GM18499 (cell line): ENCODE data around the gene INPP5A.

Experiments used
- ATAC-seq: cut with Tn5 transposase; IDR thresholded peaks from one replicate; pipeline ENCODE4 v1.9.1; 2021; ENCODE audit warnings: moderate number of reproducible peaks; ENCODE audit not compliant: insufficient read depth, unreplicated experiment

The INPP5A gene

GRCh38 chr10:132652936-132653590 lies 115.5 kb downstream of the INPP5A start:
- ATAC-seq: no peak

GRCh38 chr10:132653721-132654120 lies 116.1 kb downstream of the INPP5A start:
- ATAC-seq: no peak

DNA sequence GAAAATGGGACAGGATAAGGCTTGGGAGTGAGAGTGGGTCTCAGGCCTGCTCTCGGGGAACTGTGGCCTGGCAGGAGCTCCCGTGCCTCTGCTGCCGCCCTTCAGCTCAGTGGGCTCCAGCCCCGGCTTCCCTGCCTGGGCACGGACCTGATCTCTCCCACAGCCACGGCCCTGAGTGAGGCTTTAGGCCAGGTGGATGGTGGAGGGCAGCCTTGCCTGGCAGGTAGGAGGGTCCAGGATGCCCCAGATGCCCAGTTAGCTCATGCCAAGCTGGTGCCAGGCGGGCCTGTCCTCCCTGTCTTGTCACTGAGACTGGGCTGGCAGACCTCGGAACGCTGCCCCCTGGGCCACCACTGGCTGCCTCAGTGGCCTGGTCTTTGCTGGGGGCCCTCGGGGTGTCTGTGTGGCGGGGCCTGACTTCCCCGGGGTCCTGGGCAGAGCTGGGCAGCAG lies 116.6 kb downstream of the INPP5A start:
- ATAC-seq: no peak

DNA sequence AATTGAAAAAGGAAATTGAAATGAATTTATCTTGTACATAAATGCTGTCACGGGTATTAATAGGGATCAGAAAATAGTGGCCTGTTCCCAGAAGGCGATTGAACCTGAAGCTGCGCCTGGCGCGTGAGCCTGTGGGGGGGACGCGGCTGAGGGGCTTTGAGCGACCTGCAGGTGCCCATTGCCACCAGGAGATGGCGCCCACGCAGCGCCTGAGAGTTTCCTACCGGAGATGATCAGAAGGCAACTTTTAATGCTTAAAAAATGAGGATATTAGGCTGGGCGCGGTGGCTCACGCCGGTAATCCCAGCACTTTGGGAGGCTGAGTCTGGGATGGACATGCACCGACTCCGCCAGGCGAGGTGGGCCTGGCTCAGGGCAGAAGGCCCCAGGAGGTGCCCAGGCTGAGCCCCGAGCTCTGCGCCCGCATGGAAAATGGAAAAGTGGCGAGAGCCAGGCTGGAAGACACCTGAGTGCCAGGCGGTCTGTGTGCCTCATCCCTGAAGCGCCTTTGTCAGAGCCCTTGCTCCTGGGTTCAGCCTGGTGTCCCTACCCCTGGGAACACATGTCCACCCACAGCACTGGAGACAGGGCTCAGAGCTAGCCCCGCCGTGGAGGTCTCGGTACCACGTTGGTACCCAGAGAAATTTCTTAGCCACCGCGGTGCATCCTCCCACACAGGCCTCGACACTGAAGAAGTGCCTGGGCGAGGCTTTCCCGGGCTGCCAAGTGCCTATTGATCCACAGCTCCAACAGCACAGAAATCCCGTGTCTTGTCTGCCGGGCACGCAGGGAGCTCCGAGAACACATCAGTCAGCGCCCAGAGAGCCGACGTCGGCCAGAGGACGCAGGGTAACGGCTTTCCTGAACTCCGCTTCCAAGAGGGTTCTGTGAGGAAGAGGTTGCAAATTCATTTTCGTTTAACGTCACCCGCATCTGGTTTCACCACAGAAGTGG lies 117.4 kb downstream of the INPP5A start:
- ATAC-seq: no peak

- no peak for ATAC-seq
Measured at GRCh38 chr10:132655735-132656134, 118.1 kb downstream of the INPP5A start.

DNA sequence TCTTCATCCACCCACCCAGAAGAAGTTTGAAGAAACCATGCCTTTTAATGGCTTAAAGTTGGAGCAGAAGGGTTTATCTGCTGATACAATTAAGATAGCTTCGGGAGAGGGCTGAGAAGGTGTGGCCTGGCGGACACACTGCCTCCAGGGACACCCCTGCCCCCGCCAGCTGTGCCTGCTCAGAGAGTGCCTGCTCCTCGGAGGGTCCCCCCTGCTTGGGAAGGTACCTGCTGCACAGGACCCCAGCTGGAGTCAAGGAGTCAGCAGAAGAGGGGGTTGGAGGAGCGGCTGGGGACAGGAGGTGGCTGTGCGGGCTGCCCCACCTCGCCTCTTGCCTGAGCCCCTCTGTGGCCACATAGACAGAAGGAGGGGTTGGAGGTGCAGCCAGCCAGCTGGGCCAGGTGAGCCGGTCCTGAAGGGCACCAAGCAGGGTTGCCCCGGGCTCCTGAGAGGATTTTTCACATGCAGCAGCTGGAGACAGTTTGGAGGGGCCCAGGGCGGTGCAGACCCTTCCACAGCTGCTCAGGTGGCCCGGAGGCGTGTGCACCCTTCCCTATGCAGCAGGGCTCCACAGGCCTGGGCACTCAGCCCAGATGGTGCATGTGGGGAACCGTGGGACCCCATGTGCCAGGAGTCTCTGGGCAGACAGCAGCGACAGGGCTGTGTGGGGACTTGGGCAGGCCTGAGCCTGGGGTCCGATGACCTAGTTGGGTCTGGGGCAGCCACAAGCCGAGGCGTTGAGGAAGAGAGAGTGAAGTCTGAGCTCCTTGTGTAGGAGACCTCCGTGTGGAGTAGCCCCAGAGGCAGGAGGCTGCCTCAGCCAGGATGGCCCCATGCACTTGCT lies 118.9 kb downstream of the INPP5A start:
- ATAC-seq: no peak

DNA sequence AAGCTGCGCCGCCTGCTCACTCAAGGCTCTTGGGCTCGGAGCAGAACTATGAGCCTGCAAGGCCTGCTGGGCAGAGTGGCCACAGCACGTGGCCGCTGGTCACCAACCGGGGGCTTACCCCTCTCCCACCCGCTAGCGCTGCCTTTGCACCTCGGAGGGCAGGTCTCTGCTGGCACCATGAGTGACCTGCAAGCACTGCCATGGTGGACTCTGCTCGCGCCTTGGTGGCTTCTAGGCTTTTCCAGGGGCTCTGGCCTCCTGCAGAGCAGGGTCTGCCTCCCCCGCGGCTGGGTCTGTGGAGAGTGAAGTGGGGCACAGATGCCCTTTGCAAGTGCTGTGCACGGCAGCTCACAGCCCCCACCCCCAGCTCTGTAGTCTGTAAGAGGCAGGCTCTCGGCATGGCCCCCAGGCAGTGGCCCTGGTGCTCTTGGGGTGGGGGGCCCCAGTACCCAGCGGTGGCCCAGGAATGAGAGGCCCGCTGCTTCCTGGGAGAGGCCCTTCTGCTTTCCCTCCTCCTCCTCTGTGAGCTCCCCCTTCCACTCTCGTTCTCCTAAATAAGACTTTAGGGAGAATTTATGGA lies 119.6 kb downstream of the INPP5A start:
- no peak for ATAC-seq

GRCh38 chr10:132657748-132658147 lies 120.2 kb downstream of the INPP5A start:
- ATAC-seq: no peak

GRCh38 chr10:132658546-132659205 lies 121.1 kb downstream of the INPP5A start:
- ATAC-seq: no peak

- no peak for ATAC-seq
Measured at GRCh38 chr10:132659206-132660091, 121.9 kb downstream of the INPP5A start.

GRCh38 chr10:132660385-132660784 lies 122.8 kb downstream of the INPP5A start:
- no peak for ATAC-seq

DNA sequence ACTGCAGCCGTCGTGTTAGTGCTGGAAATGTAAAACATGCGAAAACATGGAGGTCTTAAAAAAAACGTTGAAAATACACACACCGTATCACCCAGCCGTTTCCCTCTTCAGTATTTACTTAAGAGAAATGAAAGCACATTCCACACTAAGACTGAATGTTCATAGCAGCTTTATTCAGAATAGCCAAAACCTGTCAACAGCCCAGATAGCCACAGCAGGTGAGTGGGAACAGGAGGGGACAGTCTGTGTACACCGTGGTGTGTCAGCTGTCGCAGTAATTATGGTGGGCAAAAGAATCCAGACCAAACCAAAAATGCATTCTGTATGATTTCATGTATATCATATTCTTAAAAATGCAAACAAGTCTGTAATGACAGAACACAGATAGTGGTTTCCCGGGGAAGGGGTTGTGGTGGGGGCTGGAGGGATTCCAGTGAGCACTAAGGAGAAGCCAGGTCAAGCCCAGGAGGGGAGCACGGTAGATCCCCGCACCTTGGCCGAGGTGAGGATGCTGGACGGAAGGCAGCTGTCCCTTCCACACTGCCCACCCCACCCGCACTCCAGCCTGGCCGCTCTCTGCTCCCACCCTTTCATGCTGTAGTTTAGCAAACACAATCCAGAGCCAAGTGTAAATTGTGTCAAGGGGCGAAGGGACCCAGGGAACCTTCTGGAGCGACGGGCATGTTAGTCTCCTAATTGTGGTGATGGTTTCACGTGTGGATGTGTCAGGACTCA lies 124.8 kb downstream of the INPP5A start:
- no peak for ATAC-seq

DNA sequence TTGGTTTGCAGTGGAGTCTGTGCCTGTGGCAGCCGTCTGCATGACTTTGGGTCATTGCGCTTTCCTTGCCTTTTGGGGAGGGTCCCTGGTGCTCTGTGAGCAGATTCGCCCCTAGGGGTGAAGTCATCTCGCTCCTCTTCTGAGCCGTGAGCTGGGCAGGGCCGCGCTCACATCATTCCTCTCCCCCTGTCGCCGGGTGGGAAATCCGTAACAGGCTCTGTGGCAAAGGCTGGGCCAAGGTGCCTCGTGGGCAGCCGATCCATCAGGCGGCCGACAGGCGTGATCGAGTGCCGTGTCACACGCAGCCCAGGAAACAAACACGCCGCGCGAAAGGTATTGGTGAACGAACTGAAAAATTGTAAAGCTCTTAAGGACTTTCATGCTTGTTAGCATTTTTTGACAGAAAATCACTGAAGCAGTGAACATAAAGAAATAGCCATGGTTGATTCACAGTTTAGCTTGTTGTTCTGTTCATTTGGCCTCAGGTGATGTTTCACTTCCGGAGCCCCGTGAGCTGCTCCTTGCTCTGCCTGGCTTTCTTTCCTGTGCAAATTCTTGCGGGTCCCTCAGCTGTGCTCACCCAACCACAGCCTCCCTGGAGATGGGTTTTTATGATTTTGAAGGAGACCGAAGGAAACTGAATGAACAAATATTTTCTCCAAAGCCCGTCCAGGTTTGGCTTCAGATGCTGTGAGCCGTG lies 126.2 kb downstream of the INPP5A start:
- ATAC-seq: no peak

DNA sequence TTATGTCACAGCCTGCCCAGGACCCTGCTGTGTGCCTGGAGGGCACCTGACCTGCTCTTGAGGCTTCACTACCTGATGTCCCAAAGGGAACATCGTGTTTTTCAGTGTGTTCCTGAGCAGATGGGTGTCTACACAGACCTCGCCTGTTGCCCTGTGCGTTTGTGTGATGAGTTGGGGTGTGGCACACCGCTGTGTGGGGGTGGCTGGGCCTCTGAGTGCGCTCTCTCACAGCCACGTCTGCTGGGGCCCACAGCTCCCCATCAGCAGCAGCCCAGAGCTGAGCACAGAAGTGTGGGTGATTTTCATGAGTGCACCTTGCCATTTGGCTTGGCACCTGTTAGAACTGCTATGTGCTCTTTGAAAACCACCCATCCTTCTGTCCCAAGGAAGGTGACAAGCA lies 126.8 kb downstream of the INPP5A start:
- ATAC-seq: no peak

- ATAC-seq: no peak
Measured at GRCh38 chr10:132664883-132665282, 127.3 kb downstream of the INPP5A start.

DNA sequence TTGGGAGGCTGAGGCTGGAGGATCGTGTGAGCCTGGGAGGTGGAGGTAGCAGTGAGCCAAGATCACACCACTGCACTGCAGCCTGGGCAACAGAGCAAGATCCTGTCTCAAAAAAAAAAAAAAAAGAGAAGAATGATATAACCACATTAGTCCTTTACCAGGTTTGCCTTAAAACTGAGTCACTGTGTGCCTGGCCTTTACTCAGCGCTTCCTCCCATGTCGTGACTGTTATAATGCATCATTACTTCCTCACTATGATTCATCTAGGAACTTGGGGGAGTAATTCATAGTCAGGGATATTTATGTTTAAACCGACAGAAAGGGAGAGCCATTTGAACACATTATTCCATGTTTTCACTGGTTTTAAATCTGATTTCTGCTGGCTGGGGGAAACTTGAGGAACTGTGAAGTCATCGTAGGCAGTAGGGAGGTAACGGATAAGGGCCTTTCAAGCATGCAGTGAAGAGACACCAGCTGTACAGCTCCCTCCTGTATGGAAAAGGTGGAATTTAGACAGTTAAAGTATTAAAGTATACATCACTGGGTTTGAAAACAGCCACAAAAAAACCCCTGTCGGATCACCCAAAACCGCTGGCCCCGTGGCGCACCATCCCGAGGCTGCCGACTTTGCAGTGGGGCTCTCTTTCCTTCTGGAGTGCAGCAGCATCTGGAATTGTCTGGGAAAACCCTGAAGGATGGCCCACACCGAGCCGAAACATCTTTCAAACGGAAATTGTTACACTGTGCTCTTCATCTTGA lies 128.5 kb downstream of the INPP5A start:
- ATAC-seq: no peak
